Measurements from ENCODE around the gene CD164L2. TPM values are rescaled to one million over a fixed set of nuclear protein-coding genes. Genes with fewer than 3 reads are reported as not detected.

The CD164L2 gene
- total RNA-seq, 2 experiments from 2014 or later: not detected

DNA sequence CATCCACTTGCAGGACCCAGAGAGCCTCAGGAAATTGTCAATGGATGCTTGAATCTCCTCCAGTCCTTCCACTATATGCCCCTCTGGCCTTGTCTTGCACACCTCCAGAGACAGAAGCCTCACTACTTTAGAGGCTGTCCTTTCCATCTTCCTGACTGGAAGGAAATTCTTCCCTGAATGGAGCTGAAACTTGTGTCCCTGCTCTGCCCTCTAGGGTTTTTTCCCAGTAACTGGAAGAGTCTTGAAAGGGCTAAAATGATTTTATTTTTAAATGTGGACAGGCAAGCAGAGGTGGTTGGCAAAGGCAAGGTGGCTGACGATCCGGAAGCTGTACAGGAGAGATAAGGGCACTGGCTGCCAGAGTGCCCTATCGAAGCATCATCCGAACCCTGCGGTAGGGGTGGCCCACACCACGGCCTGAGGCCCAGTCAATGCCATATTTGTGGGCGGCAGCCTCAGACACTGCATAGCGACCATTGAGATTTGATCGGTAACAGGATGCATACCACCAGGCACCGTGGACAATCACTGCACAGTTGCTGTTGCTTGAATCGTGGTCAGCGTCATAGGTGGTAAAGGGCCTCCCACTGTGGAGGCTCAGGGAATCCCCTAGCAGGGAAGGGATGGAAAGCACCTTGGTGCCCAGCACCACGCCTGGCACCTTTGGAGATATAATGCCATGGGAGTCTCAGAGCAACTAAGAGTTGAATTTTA lies 14.1 kb downstream of the CD164L2 start:
- H3K9me3 ChIP-seq (ENCODE audit: control insufficient read depth in 1 of 2, insufficient read depth in 1 of 2, low read length in 2 of 2): no peaks in the 10 kb centered on the region
- H3K27me3 ChIP-seq (ENCODE audit: control insufficient read depth in 1 of 2, insufficient read depth in 2 of 2, low read length in 2 of 2): no peaks in the 10 kb centered on the region
- intact Hi-C loops (cut with DNase I, micrococcal nuclease): loop anchor here in 1 of 2 experiments (5.0 kb wide), 1 partner anchor 47 kb away; the partner anchor contains the start of gene TMEM222
- Mint-ChIP-seq H3K27me3 (no peaks in the 10 kb centered on the region), H3K4me1 (ENCODE audit: low read depth) (peaks cover 38% of the 10 kb centered on the region), H3K27ac (peak overlapping the region; percentile 44), H3K4me3 (peak overlapping the region; percentile 23), H3K9me3 (no peaks in the 10 kb centered on the region), H3K36me3 (ENCODE audit: low read depth) (no peaks in the 10 kb centered on the region)
- peaks cover 43% of the 10 kb centered on the region for H3K4me1 ChIP-seq (ENCODE audit: insufficient read depth, low read length)
- CTCF ChIA-PET: interaction anchor here (1.2 kb wide), 2 partner anchors 19 to 36 kb away, joined by 3 read pairs; no protein-coding TSS in a partner anchor
- POLR2A ChIA-PET: interaction anchor here (0.7 to 1.6 kb wide), 2 partner anchors 10 to 27 kb away, joined by 3 read pairs; partner anchors contain the start of gene SYTL1
- ATAC-seq (ENCODE audit: poor library complexity) (no peak), DNase-seq (peak in 2 of 14 experiments; percentile 55 to 62)
- no peaks in the 10 kb centered on the region for H3K36me3 ChIP-seq (ENCODE audit: insufficient read depth, low read length)
- no peak overlapping the region for H3K27ac ChIP-seq (ENCODE audit: low read depth in 1 of 2, low read length in 2 of 2)
- TF ChIP-seq, protein P1, sequence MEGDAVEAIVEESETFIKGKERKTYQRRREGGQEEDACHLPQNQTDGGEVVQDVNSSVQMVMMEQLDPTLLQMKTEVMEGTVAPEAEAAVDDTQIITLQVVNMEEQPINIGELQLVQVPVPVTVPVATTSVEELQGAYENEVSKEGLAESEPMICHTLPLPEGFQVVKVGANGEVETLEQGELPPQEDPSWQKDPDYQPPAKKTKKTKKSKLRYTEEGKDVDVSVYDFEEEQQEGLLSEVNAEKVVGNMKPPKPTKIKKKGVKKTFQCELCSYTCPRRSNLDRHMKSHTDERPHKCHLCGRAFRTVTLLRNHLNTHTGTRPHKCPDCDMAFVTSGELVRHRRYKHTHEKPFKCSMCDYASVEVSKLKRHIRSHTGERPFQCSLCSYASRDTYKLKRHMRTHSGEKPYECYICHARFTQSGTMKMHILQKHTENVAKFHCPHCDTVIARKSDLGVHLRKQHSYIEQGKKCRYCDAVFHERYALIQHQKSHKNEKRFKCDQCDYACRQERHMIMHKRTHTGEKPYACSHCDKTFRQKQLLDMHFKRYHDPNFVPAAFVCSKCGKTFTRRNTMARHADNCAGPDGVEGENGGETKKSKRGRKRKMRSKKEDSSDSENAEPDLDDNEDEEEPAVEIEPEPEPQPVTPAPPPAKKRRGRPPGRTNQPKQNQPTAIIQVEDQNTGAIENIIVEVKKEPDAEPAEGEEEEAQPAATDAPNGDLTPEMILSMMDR (IDR thresholded peaks at IDR 0.05): no peak
- no peak overlapping the region for H3K4me3 ChIP-seq (ENCODE audit: low read length)

DNA sequence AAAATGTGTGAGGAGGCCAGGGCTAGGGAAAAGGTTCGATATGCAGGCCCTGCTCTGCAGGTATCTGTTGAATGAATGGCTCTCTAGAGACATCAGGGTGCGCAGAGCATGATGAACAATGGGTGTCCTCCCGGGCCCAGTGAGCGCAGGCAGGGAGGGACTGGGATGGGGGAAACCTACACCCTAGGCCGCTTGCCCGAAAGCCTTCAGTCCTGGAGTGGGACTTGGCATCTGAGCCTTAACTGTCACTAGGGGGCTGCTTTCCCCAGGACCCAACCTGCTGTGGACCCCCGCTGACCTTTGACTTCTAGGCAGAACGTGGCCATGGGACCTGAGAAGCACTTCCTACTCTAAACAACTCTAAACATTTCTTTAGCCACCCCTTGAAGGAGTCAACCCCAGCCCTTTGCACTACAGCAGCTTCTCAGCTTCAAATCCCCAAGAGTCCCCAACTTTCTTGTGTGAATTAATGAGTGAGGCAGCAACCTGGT lies 15.9 kb downstream of the CD164L2 start:
- TF ChIP-seq, protein P1 (IDR thresholded peaks at IDR 0.05): no peak
- Mint-ChIP-seq H3K36me3 (ENCODE audit: low read depth) (no peaks in the 10 kb centered on the region), H3K4me1 (ENCODE audit: low read depth) (peaks cover 46% of the 10 kb centered on the region), H3K4me3 (peak overlapping the region; percentile 75), H3K27me3 (no peaks in the 10 kb centered on the region), H3K27ac (peak overlapping the region; percentile 5), H3K9me3 (no peaks in the 10 kb centered on the region)
- Histone ChIP-seq H3K4me3 (ENCODE audit: low read length) (no peak overlapping the region), H3K4me1 (ENCODE audit: insufficient read depth, low read length) (peaks cover 43% of the 10 kb centered on the region), H3K9me3 (ENCODE audit: control insufficient read depth in 1 of 2, insufficient read depth in 1 of 2, low read length in 2 of 2) (no peaks in the 10 kb centered on the region), H3K27me3 (ENCODE audit: control insufficient read depth in 1 of 2, insufficient read depth in 2 of 2, low read length in 2 of 2) (no peaks in the 10 kb centered on the region), H3K27ac (ENCODE audit: low read depth in 1 of 2, low read length in 2 of 2) (no peak overlapping the region), H3K36me3 (ENCODE audit: insufficient read depth, low read length) (no peaks in the 10 kb centered on the region)
- ChIA-PET CTCF (interaction anchor here (0.6 to 3.3 kb wide), 13 partner anchors 10 to 866 kb away, joined by 3 to 33 read pairs (median 4); partner anchors contain the start of gene AHDC1), POLR2A (interaction anchor here (1.5 to 2.5 kb wide), 4 partner anchors 10 to 239 kb away, joined by 3 to 30 read pairs (median 5); partner anchors contain the start of gene SYTL1)
- DNase-seq (no peak), ATAC-seq (ENCODE audit: poor library complexity) (no peak)
- intact Hi-C loops (cut with DNase I, micrococcal nuclease): loop anchor here in 1 of 2 experiments (5.0 kb wide), 1 partner anchor 45 kb away; the partner anchor contains the start of gene TMEM222

DNA sequence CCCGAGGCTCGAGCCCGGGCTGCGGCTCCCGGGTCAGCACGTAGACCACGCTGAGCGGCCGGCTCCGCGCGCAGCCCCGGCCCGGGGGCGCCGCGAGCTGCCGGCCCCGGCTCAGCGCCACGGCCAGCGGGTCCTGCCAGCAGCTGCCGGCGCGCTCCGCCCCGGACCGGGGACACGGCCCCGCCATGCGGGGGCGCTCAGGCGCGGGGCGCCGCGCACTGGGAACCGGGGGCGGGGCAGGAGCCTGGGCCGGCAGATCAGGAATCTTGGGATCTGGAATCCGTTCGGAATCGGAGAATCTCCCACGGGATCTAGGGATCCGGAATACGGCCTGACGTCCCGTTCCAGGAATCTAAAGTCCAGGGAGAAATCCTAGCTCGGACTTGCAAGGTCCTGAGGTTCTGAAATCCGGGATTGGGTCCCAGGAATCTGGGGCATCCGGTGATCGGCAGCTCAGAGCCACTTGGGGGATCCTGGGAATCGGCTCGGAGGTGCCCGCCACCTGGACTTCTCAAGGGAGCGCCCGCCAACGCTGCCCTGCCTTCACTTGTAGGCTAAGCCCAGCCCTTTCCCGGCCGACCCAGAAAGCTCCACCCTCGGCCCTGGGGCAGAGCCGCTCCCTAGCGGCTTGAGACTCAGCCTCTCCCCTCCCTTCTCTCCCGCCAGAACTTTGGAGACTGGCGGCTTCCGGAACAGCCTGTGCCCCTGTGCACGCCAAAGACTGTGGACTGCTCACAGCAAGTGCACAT lies 16.5 kb downstream of the CD164L2 start, which contains the start of gene MAP3K6:
MAP3K6 (minus strand) TSS at position 551 of the 749 bp plus-strand sequence; CDS start at position 187, 364 bp downstream.
- H3K4me3 ChIP-seq (ENCODE audit: low read length): peak within 1 kb of the TSS; percentile 70
- H3K27ac ChIP-seq (ENCODE audit: low read depth in 1 of 2, low read length in 2 of 2): no peak within 1 kb of the TSS
- no peaks in the 10 kb centered on the region for H3K27me3 ChIP-seq (ENCODE audit: control insufficient read depth in 1 of 2, insufficient read depth in 2 of 2, low read length in 2 of 2)
- no peaks in the 10 kb centered on the region for H3K36me3 ChIP-seq (ENCODE audit: insufficient read depth, low read length)
- Mint-ChIP-seq H3K36me3 (ENCODE audit: low read depth) (no peaks in the 10 kb centered on the region), H3K4me1 (ENCODE audit: low read depth) (peaks cover 46% of the 10 kb centered on the region), H3K9me3 (no peaks in the 10 kb centered on the region), H3K27ac (peak within 1 kb of the TSS; percentile 43), H3K27me3 (no peaks in the 10 kb centered on the region), H3K4me3 (peak within 1 kb of the TSS; percentile 88)
- TF ChIP-seq, protein P1 (IDR thresholded peaks at IDR 0.05): no peak
- no peaks in the 10 kb centered on the region for H3K9me3 ChIP-seq (ENCODE audit: control insufficient read depth in 1 of 2, insufficient read depth in 1 of 2, low read length in 2 of 2)
- intact Hi-C loops (cut with DNase I, micrococcal nuclease): loop anchor here in 1 of 2 experiments (5.0 kb wide), 1 partner anchor 44 kb away; the partner anchor contains the start of gene TMEM222
- CTCF ChIA-PET: interaction anchor here (0.5 to 3.3 kb wide), 22 partner anchors 10 to 865 kb away, joined by 3 to 33 read pairs (median 3); partner anchors contain the start of gene AHDC1
- H3K4me1 ChIP-seq (ENCODE audit: insufficient read depth, low read length): peaks cover 43% of the 10 kb centered on the region
- DNase-seq: peak in 4 of 14 experiments; percentile 42 to 73 (median 62)
- ATAC-seq (ENCODE audit: poor library complexity): peak; percentile 45
- POLR2A ChIA-PET: interaction anchor here (0.5 to 2.5 kb wide), 11 partner anchors 8 to 1619 kb away, joined by 3 to 30 read pairs (median 4); partner anchors contain the start of genes CD164L2 and FCN3
